T-cell (primary cell): ENCODE measurements around the gene TMEM129. TPM values are rescaled to one million over a fixed set of nuclear protein-coding genes. Genes with fewer than 3 reads are reported as not detected.

Experiments
- ATAC-seq, 4 experiments: fragments of 200-7000 bp in 3 of 4; fragments of 150-1000 bp in 1 of 4; cut with Tn5 transposase; replicated peaks in 1 of 4; 1 replicate in 3 of 4; 2 replicates in 1 of 4; pipeline ENCODE4 v1.10.0; 2021; ENCODE audit warnings: moderate library complexity in 3 of 4, mild to moderate bottlenecking in 2 of 4, moderate number of reproducible peaks in 1 of 4
- CTCF ChIA-PET, 2 donors: fragments of 300-600 bp; sonication (Branson Sonifier 250); formaldehyde crosslinking; loops; one replicate each; lab custom pipeline; 2022; ENCODE audit warnings: antibody characterized with exemption in 2 of 2; lab: Charles Lee
- POLR2A ChIA-PET, 2 donors: fragments of 300-600 bp; sonication (Branson Sonifier 250); formaldehyde crosslinking; loops; one replicate each; lab custom pipeline; 2022; ENCODE audit warnings: antibody characterized with exemption in 2 of 2; lab: Charles Lee
- DNase-seq, 35 experiments: peaks; one replicate each; pipeline versions ENCODE4 v3.0.0 to v3.0.0-alpha.2; 2013 to 2023
- H3K27ac ChIP-seq: one replicate; pipeline ENCODE4 v1.5.1; 2013; ENCODE audit warnings: low read length
- H3K27me3 ChIP-seq, 2 experiments: replicated peaks in 1 of 2; 1 replicate in 1 of 2; 2 replicates in 1 of 2; pipeline versions ENCODE4 v1.6.1 to v1.7.0; 2013; ENCODE audit warnings: low read length in 1 of 2, mixed read lengths in 1 of 2; ENCODE audit not compliant: control insufficient read depth in 2 of 2, insufficient read depth in 2 of 2; ENCODE audit errors: extremely low read depth in 1 of 2
- H3K36me3 ChIP-seq, 2 donors: 1 replicate in 1 of 2; 2 replicates in 1 of 2; pipeline versions ENCODE4 v1.6.1 to v1.7.0; 2013; ENCODE audit warnings: low read length in 1 of 2; ENCODE audit not compliant: control insufficient read depth in 2 of 2, insufficient read depth in 1 of 2; ENCODE audit errors: extremely low read depth in 1 of 2
- H3K4me1 ChIP-seq, 2 experiments: 1 replicate in 1 of 2; 2 replicates in 1 of 2; pipeline versions ENCODE4 v1.6.1 to v1.7.0; 2013; ENCODE audit warnings: low read length in 2 of 2, mixed read lengths in 1 of 2; ENCODE audit not compliant: insufficient read depth in 2 of 2, control insufficient read depth in 1 of 2; ENCODE audit errors: extremely low read depth in 1 of 2
- H3K4me3 ChIP-seq, 2 donors: 1 replicate in 1 of 2; 2 replicates in 1 of 2; pipeline versions ENCODE4 v1.5.1 to v1.7.0; 2013; ENCODE audit warnings: mild to moderate bottlenecking in 2 of 2, low read length in 1 of 2, moderate library complexity in 1 of 2; ENCODE audit not compliant: control insufficient read depth in 1 of 2; ENCODE audit errors: extremely low read depth in 1 of 2
- H3K9me3 ChIP-seq: 2 replicates; pipeline ENCODE4 v1.7.0; 2013
- H3K27ac Mint-ChIP-seq, 2 donors: one replicate each; pipeline ENCODE4 v1.8.0; 2020 to 2021; ENCODE audit warnings: mild to moderate bottlenecking in 2 of 2, mixed read lengths in 2 of 2
- H3K27me3 Mint-ChIP-seq, 2 donors: one replicate each; pipeline ENCODE4 v1.8.0; 2021 to 2022; ENCODE audit warnings: mixed read lengths in 2 of 2
- H3K36me3 Mint-ChIP-seq: one replicate; pipeline ENCODE4 v1.8.0; 2021; ENCODE audit warnings: mixed read lengths
- H3K4me1 Mint-ChIP-seq, 3 donors: one replicate each; pipeline ENCODE4 v1.8.0; 2020 to 2022; ENCODE audit warnings: mixed read lengths in 3 of 3, mild to moderate bottlenecking in 1 of 3
- H3K4me3 Mint-ChIP-seq, 3 donors: one replicate each; pipeline ENCODE4 v1.8.0; 2020 to 2022; ENCODE audit warnings: mild to moderate bottlenecking in 3 of 3, mixed read lengths in 3 of 3, moderate library complexity in 3 of 3
- H3K9me3 Mint-ChIP-seq, 3 donors: one replicate each; pipeline ENCODE4 v1.8.0; 2020 to 2022; ENCODE audit warnings: mixed read lengths in 3 of 3
- WGBS: methylation state at CpG from one replicate; pipeline ENCODE4 v1.1.5; 2013; ENCODE audit warnings: missing lambda C conversion rate; ENCODE audit not compliant: insufficient coverage; 5-methylcytosine and 5-hydroxymethylcytosine counted together
- total RNA-seq, 35 experiments: library from RNA in 6 of 35; stranded (reverse) in 6 of 35; fragments of 120-200 nt in 1 of 35; gene quantifications; one replicate each; pipeline versions ENCODE4 v1.2.1 to v1.2.4 and lab custom pipeline; 2013 to 2026

The TMEM129 gene
- total RNA-seq, 5 donors from 2014 or later (not counting 1 experiment from before 2014, with no cell fraction given): 22.9 to 49.4 (median 46.3) TPM

GRCh38 chr4:1741208-1741607, 20.1 kb upstream of the TMEM129 start:
- Mint-ChIP-seq H3K27me3 (no peaks in the 10 kb centered on the region), H3K27ac (no peak overlapping the region), H3K4me1 (no peaks in the 10 kb centered on the region), H3K36me3 (peaks cover 41% of the 10 kb centered on the region), H3K4me3 (no peak overlapping the region), H3K9me3 (peaks cover 0 to 7% (median 6%) of the 10 kb centered on the region in 3 donors)
- Histone ChIP-seq H3K27ac (no peak overlapping the region), H3K9me3 (no peaks in the 10 kb centered on the region), H3K4me1 (peaks cover 0 to 4% of the 10 kb centered on the region in 2 experiments), H3K36me3 (peaks cover 34 to 70% of the 10 kb centered on the region in 2 donors), H3K4me3 (no peak overlapping the region), H3K27me3 (no peaks in the 10 kb centered on the region)
- POLR2A ChIA-PET: interaction anchor here in 1 of 2 donors (0.6 kb wide), 1 partner anchor 169 kb away, joined by 3 read pairs; no protein-coding TSS in a partner anchor
- ATAC-seq: no peak
- WGBS: 93% methylated on average over 17 of the region's 17 CpGs
- DNase-seq: no peak
- CTCF ChIA-PET: no interaction called here

GRCh38 chr4:1740021-1740545, 19.0 kb upstream of the TMEM129 start:
- Mint-ChIP-seq H3K4me1 (no peaks in the 10 kb centered on the region), H3K4me3 (no peak overlapping the region), H3K27me3 (no peaks in the 10 kb centered on the region), H3K36me3 (peaks cover 44% of the 10 kb centered on the region), H3K27ac (no peak overlapping the region), H3K9me3 (peaks cover 0 to 7% (median 6%) of the 10 kb centered on the region in 3 donors)
- POLR2A ChIA-PET: interaction anchor here in 1 of 2 donors (0.6 kb wide), 1 partner anchor 42 kb away, joined by 3 read pairs; no protein-coding TSS in a partner anchor
- CTCF ChIA-PET: no interaction called here
- Histone ChIP-seq H3K4me3 (no peak overlapping the region), H3K27me3 (no peaks in the 10 kb centered on the region), H3K4me1 (no peaks in the 10 kb centered on the region), H3K36me3 (peaks cover 43 to 80% of the 10 kb centered on the region in 2 donors), H3K9me3 (no peaks in the 10 kb centered on the region), H3K27ac (no peak overlapping the region)
- ATAC-seq: no peak
- 97% methylated on average over 21 of the region's 22 CpGs for WGBS
- DNase-seq: no peak

- Mint-ChIP-seq H3K4me1 (no peaks in the 10 kb centered on the region), H3K9me3 (peaks cover 0 to 7% (median 6%) of the 10 kb centered on the region in 3 donors), H3K36me3 (peaks cover 44% of the 10 kb centered on the region), H3K4me3 (no peak overlapping the region), H3K27me3 (no peaks in the 10 kb centered on the region), H3K27ac (no peak overlapping the region)
- H3K27ac ChIP-seq: no peak overlapping the region
- no peaks in the 10 kb centered on the region for H3K9me3 ChIP-seq
- ATAC-seq (no peak), DNase-seq (no peak)
- H3K27me3 ChIP-seq: no peaks in the 10 kb centered on the region
- peaks cover 42 to 82% of the 10 kb centered on the region in 2 donors for H3K36me3 ChIP-seq
- ChIA-PET POLR2A (no interaction called here), CTCF (no interaction called here)
- WGBS: 98% methylated on average over 8 of the region's 9 CpGs
- no peak overlapping the region for H3K4me3 ChIP-seq
- H3K4me1 ChIP-seq: no peaks in the 10 kb centered on the region
Observed at GRCh38 chr4:1739358-1739757, 18.2 kb upstream of the TMEM129 start.

GRCh38 chr4:1738410-1738809, 17.3 kb upstream of the TMEM129 start:
- Histone ChIP-seq H3K9me3 (no peaks in the 10 kb centered on the region), H3K4me1 (no peaks in the 10 kb centered on the region), H3K4me3 (peak overlapping the region in 1 of 2 donors; percentile 10), H3K27ac (no peak overlapping the region), H3K27me3 (no peaks in the 10 kb centered on the region), H3K36me3 (peaks cover 38 to 79% of the 10 kb centered on the region in 2 donors)
- POLR2A ChIA-PET: no interaction called here
- CTCF ChIA-PET: no interaction called here
- WGBS: 100% methylated on average over 4 of the region's 4 CpGs
- H3K4me3 Mint-ChIP-seq: peak overlapping the region in 1 of 3 donors; percentile 13
- peaks cover 0 to 7% (median 6%) of the 10 kb centered on the region in 3 donors for H3K9me3 Mint-ChIP-seq
- DNase-seq: no peak
- peaks cover 41% of the 10 kb centered on the region for H3K36me3 Mint-ChIP-seq
- H3K4me1 Mint-ChIP-seq: no peaks in the 10 kb centered on the region
- H3K27ac Mint-ChIP-seq: no peak overlapping the region
- H3K27me3 Mint-ChIP-seq: no peaks in the 10 kb centered on the region
- no peak for ATAC-seq

- CTCF ChIA-PET: no interaction called here
- Histone ChIP-seq H3K4me3 (no peak overlapping the region), H3K27ac (no peak overlapping the region), H3K27me3 (no peaks in the 10 kb centered on the region), H3K4me1 (peaks cover 0 to under 1% of the 10 kb centered on the region in 2 experiments), H3K9me3 (no peaks in the 10 kb centered on the region), H3K36me3 (peaks cover 37 to 86% of the 10 kb centered on the region in 2 donors)
- Mint-ChIP-seq H3K9me3 (peaks cover 0 to 7% (median 6%) of the 10 kb centered on the region in 3 donors), H3K36me3 (peaks cover 47% of the 10 kb centered on the region), H3K27me3 (no peaks in the 10 kb centered on the region), H3K4me3 (no peak overlapping the region), H3K4me1 (no peaks in the 10 kb centered on the region), H3K27ac (no peak overlapping the region)
- 99% methylated on average over 10 of the region's 15 CpGs for WGBS
- POLR2A ChIA-PET: no interaction called here
- ATAC-seq: no peak
- DNase-seq: no peak
Observed at GRCh38 chr4:1737666-1738065, 16.5 kb upstream of the TMEM129 start.

- no peak for DNase-seq
- POLR2A ChIA-PET: no interaction called here
Observed at GRCh38 chr4:1736812-1737211, 15.7 kb upstream of the TMEM129 start.

More at GRCh38 chr4:1736812-1737211, 15.7 kb upstream of the TMEM129 start:
- Histone ChIP-seq H3K4me1 (peaks cover 0 to 3% of the 10 kb centered on the region in 2 experiments), H3K9me3 (no peaks in the 10 kb centered on the region), H3K27me3 (no peaks in the 10 kb centered on the region), H3K36me3 (peaks cover 41 to 86% of the 10 kb centered on the region in 2 donors), H3K4me3 (no peak overlapping the region), H3K27ac (no peak overlapping the region)
- H3K4me1 Mint-ChIP-seq: no peaks in the 10 kb centered on the region
- H3K4me3 Mint-ChIP-seq: no peak overlapping the region
- ATAC-seq: no peak
- peaks cover 0 to 7% (median 6%) of the 10 kb centered on the region in 3 donors for H3K9me3 Mint-ChIP-seq
- H3K36me3 Mint-ChIP-seq: peaks cover 47% of the 10 kb centered on the region
- no peaks in the 10 kb centered on the region for H3K27me3 Mint-ChIP-seq
- CTCF ChIA-PET: no interaction called here
- 91% methylated on average over 8 of the region's 13 CpGs for WGBS
- H3K27ac Mint-ChIP-seq: no peak overlapping the region
